ENCODE data around the gene RSPH3. TPM values are rescaled to one million over a fixed set of nuclear protein-coding genes. Genes with fewer than 3 reads are reported as not detected.

RSPH3 gene
- total RNA-seq, 3 donors from 2014 or later (not counting 1 experiment from before 2014, with no cell fraction given) = 1.5 to 2.9 (median 2.4) TPM

GRCh38 chr6:158978757-158979156 lies 21.2 kb downstream of the RSPH3 start:
- no peak overlapping the region for H3K4me3 ChIP-seq (ENCODE audit: low read length)
- no peak overlapping the region for H3K27ac ChIP-seq (ENCODE audit: low read length)
- DNase-seq = no peak
- no peaks in the 10 kb centered on the region for H3K27me3 ChIP-seq (ENCODE audit: control insufficient read depth, insufficient read depth, low read length)
- WGBS (ENCODE audit: insufficient coverage) = 92% methylated on average over 3 of the region's 3 CpGs
- no peak for ATAC-seq
- H3K4me3 Mint-ChIP-seq = no peak overlapping the region
- peaks cover 2% of the 10 kb centered on the region for H3K36me3 ChIP-seq (ENCODE audit: control insufficient read depth, insufficient read depth, low read length)
- H3K9me3 ChIP-seq (ENCODE audit: control insufficient read depth, insufficient read depth, low read length) = no peaks in the 10 kb centered on the region
- no peak for TF ChIP-seq CTCF (IDR thresholded peaks at IDR 0.05)
- no peaks in the 10 kb centered on the region for H3K27me3 Mint-ChIP-seq (ENCODE audit: low read depth in 2 of 2)
- H3K4me1 Mint-ChIP-seq = no peaks in the 10 kb centered on the region
- no peaks in the 10 kb centered on the region for H3K36me3 Mint-ChIP-seq
- no peaks in the 10 kb centered on the region for H3K4me1 ChIP-seq (ENCODE audit: control insufficient read depth, insufficient read depth, low read length)
- no peak overlapping the region for H3K27ac Mint-ChIP-seq
- H3K9me3 Mint-ChIP-seq = no peaks in the 10 kb centered on the region
- intact Hi-C loops (cut with micrococcal nuclease) = loop anchor here (10.0 kb wide), 1 partner anchor 764 kb away; no protein-coding TSS in a partner anchor

GRCh38 chr6:158977382-158977781 lies 22.6 kb downstream of the RSPH3 start:
- Mint-ChIP-seq H3K27me3 (ENCODE audit: low read depth in 2 of 2) (no peaks in the 10 kb centered on the region), H3K27ac (no peak overlapping the region), H3K4me1 (no peaks in the 10 kb centered on the region), H3K4me3 (no peak overlapping the region), H3K9me3 (no peaks in the 10 kb centered on the region), H3K36me3 (no peaks in the 10 kb centered on the region)
- H3K27ac ChIP-seq (ENCODE audit: low read length) = no peak overlapping the region
- H3K27me3 ChIP-seq (ENCODE audit: control insufficient read depth, insufficient read depth, low read length) = no peaks in the 10 kb centered on the region
- no peak for DNase-seq
- H3K36me3 ChIP-seq (ENCODE audit: control insufficient read depth, insufficient read depth, low read length) = peaks cover 2% of the 10 kb centered on the region
- TF ChIP-seq CTCF (IDR thresholded peaks at IDR 0.05) = no peak
- no peak overlapping the region for H3K4me3 ChIP-seq (ENCODE audit: low read length)
- no peak for ATAC-seq
- 93% methylated on average over 3 of the region's 3 CpGs for WGBS (ENCODE audit: insufficient coverage)
- H3K4me1 ChIP-seq (ENCODE audit: control insufficient read depth, insufficient read depth, low read length) = no peaks in the 10 kb centered on the region
- H3K9me3 ChIP-seq (ENCODE audit: control insufficient read depth, insufficient read depth, low read length) = no peaks in the 10 kb centered on the region
- intact Hi-C loops (cut with micrococcal nuclease) = loop anchor here (10.0 kb wide), 1 partner anchor 763 kb away; no protein-coding TSS in a partner anchor

- WGBS (ENCODE audit: insufficient coverage) = 33% methylated on average over 2 of the region's 4 CpGs
- H3K4me1 Mint-ChIP-seq = peaks cover 0 to 4% of the 10 kb centered on the region in 2 donors
- Histone ChIP-seq H3K36me3 (ENCODE audit: control insufficient read depth, insufficient read depth, low read length) (peaks cover 2% of the 10 kb centered on the region), H3K27ac (ENCODE audit: low read length) (no peak overlapping the region), H3K27me3 (ENCODE audit: control insufficient read depth, insufficient read depth, low read length) (no peaks in the 10 kb centered on the region), H3K4me3 (ENCODE audit: low read length) (no peak overlapping the region), H3K9me3 (ENCODE audit: control insufficient read depth, insufficient read depth, low read length) (peaks cover 5% of the 10 kb centered on the region), H3K4me1 (ENCODE audit: control insufficient read depth, insufficient read depth, low read length) (no peaks in the 10 kb centered on the region)
- peaks cover 17% of the 10 kb centered on the region for H3K36me3 Mint-ChIP-seq
- DNase-seq = peak in 1 of 2 donors; percentile 80
- no peak overlapping the region for H3K4me3 Mint-ChIP-seq
- ATAC-seq = peak; percentile 58 to 84 (median 75)
- no peaks in the 10 kb centered on the region for H3K27me3 Mint-ChIP-seq (ENCODE audit: low read depth in 2 of 2)
- peaks cover 3 to 8% of the 10 kb centered on the region in 2 donors for H3K9me3 Mint-ChIP-seq
- intact Hi-C loops (cut with micrococcal nuclease) = loop anchor here (1.0 to 10.0 kb wide), 4 partner anchors 179 to 758 kb away; no protein-coding TSS in a partner anchor
- TF ChIP-seq CTCF (IDR thresholded peaks at IDR 0.05) = peak; percentile 87
- H3K27ac Mint-ChIP-seq = no peak overlapping the region
Measured at GRCh38 chr6:158972241-158973233, 27.5 kb downstream of the RSPH3 start.

Data from natural killer cell (primary cell).